NCI-H2227 treated with DMSO at 0.1 percent for 48 hours (cell line): ENCODE data around the gene CCDC57.
"Not testable (repeated sequence)": the region's sequence is repeated elsewhere in the genome, so short reads cannot be mapped to it uniquely, and the experiment has no call there.

Source experiments
- DNase-seq: peaks from one replicate; lab custom pipeline; 2025; lab: John Stamatoyannopoulos, UW

Gene CCDC57

GRCh38 chr17:82152556-82153294, 59.9 kb downstream of the CCDC57 start:
- no peak for DNase-seq

GRCh38 chr17:82152114-82152513, 60.5 kb downstream of the CCDC57 start:
- DNase-seq, result no peak

- DNase-seq, result no peak
Observed at GRCh38 chr17:82151106-82151957, 61.3 kb downstream of the CCDC57 start.

- DNase-seq, result no peak
Observed at GRCh38 chr17:82149401-82150099, 63.1 kb downstream of the CCDC57 start.

GRCh38 chr17:82148997-82149396, 63.6 kb downstream of the CCDC57 start:
- DNase-seq, result no peak

GRCh38 chr17:82148011-82148410, 64.6 kb downstream of the CCDC57 start:
- no peak for DNase-seq

GRCh38 chr17:82146663-82147654, 65.7 kb downstream of the CCDC57 start:
- DNase-seq, result no peak

GRCh38 chr17:82145550-82146155, 67.0 kb downstream of the CCDC57 start:
- DNase-seq, result no peak

GRCh38 chr17:82143333-82143732, 69.3 kb downstream of the CCDC57 start:
- no peak for DNase-seq

GRCh38 chr17:82139961-82140360, 72.7 kb downstream of the CCDC57 start:
- not testable (repeated sequence) for DNase-seq

- DNase-seq, result no peak
Observed at GRCh38 chr17:82138511-82138992, 74.1 kb downstream of the CCDC57 start.

- DNase-seq, result no peak
Observed at GRCh38 chr17:82134101-82134500, 78.5 kb downstream of the CCDC57 start.

- DNase-seq, result not testable (repeated sequence)
Observed at GRCh38 chr17:82133166-82133953, 79.3 kb downstream of the CCDC57 start.

- DNase-seq, result no peak
Observed at GRCh38 chr17:82129095-82129494, 83.5 kb downstream of the CCDC57 start.

GRCh38 chr17:82128287-82128686, 84.4 kb downstream of the CCDC57 start:
- DNase-seq, result no peak

- no peak for DNase-seq
Observed at GRCh38 chr17:82127704-82128103, 84.9 kb downstream of the CCDC57 start.

- DNase-seq, result no peak
Observed at GRCh38 chr17:82127315-82127595, 85.4 kb downstream of the CCDC57 start.

GRCh38 chr17:82126556-82127314, 85.9 kb downstream of the CCDC57 start:
- no peak for DNase-seq

- no peak for DNase-seq
Observed at GRCh38 chr17:82124101-82124500, 88.5 kb downstream of the CCDC57 start.
